ENCODE data around the gene PLAAT2. TPM values are rescaled to one million over a fixed set of nuclear protein-coding genes. Genes with fewer than 3 reads are reported as not detected.

PLAAT2 gene
- total and polyA plus RNA-seq, 2 of the 13 experiments (the other 11 are each of a cell fraction or from before 2014, with no cell fraction given): 0.22 TPM; not detected in 1

- TF ChIP-seq, protein P1, sequence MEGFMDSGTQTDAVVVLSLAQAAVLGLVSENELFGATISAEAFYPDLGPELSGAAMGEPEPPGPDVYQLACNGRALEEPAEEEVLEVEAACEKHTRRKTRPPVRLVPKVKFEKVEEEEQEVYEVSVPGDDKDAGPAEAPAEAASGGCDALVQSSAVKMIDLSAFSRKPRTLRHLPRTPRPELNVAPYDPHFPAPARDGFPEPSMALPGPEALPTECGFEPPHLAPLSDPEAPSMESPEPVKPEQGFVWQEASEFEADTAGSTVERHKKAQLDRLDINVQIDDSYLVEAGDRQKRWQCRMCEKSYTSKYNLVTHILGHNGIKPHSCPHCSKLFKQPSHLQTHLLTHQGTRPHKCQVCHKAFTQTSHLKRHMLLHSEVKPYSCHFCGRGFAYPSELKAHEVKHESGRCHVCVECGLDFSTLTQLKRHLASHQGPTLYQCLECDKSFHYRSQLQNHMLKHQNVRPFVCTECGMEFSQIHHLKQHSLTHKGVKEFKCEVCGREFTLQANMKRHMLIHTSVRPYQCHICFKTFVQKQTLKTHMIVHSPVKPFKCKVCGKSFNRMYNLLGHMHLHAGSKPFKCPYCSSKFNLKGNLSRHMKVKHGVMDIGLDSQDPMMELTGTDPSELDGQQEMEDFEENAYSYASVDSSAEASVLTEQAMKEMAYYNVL (CRISPR knock-in tag; IDR thresholded peaks at IDR 0.05; ENCODE audit: borderline replicate concordance): no peak
- TF ChIP-seq SNAPC2 (CRISPR knock-in tag; IDR thresholded peaks at IDR 0.05) (no peak), ZNF777 (CRISPR knock-in tag; IDR thresholded peaks at IDR 0.05) (no peak), SMAD3 (CRISPR knock-in tag; IDR thresholded peaks at IDR 0.05) (no peak)
- TF ChIP-seq, protein P2, sequence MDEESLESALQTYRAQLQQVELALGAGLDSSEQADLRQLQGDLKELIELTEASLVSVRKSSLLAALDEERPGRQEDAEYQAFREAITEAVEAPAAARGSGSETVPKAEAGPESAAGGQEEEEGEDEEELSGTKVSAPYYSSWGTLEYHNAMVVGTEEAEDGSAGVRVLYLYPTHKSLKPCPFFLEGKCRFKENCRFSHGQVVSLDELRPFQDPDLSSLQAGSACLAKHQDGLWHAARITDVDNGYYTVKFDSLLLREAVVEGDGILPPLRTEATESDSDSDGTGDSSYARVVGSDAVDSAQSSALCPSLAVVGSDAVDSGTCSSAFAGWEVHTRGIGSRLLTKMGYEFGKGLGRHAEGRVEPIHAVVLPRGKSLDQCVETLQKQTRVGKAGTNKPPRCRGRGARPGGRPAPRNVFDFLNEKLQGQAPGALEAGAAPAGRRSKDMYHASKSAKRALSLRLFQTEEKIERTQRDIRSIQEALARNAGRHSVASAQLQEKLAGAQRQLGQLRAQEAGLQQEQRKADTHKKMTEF (CRISPR knock-in tag; IDR thresholded peaks at IDR 0.05): no peak
These were observed 44.6 kb downstream of the PLAAT2 start (continued) for GRCh38 chr11:63518548-63518947.

GRCh38 chr11:63517156-63517555, 46.0 kb downstream of the PLAAT2 start:
- DNase-seq (ENCODE audit: low spot score) (no peak), ATAC-seq (no peak), FAIRE-seq (no peak)
- Histone ChIP-seq H3K27ac (ENCODE audit: extremely low read length, insufficient read depth, low read length) (no peak overlapping the region), H3K9ac (ENCODE audit: insufficient read depth, low read depth, low read length) (no peak overlapping the region), H3K36me3 (replicated peaks in 1 of 2; ENCODE audit: control insufficient read depth in 1 of 2, insufficient read depth in 2 of 2, low read length in 2 of 2) (no peaks in the 10 kb centered on the region), H3K4me2 (ENCODE audit: low read depth, low read length) (no peak overlapping the region), H2AFZ (ENCODE audit: low read length) (no peak overlapping the region), H3K4me1 (ENCODE audit: insufficient read depth, low read length) (no peaks in the 10 kb centered on the region), H3K4me3 (replicated peaks in 1 of 3; ENCODE audit: insufficient read depth in 1 of 3, low read depth in 2 of 3, low read length in 3 of 3) (no peak overlapping the region), H4K20me1 (ENCODE audit: insufficient read depth, low read length) (no peaks in the 10 kb centered on the region), H3K79me2 (ENCODE audit: insufficient read depth, low read length) (no peaks in the 10 kb centered on the region), H3K27me3 (ENCODE audit: control insufficient read depth in 1 of 2, insufficient read depth in 2 of 2, low read length in 2 of 2) (peaks cover 0 to 12% of the 10 kb centered on the region in 2 experiments; a peak in 1 of 5 replicates), H3K9me3 (ENCODE audit: low read length) (no peaks in the 10 kb centered on the region)
- 63% methylated on average over 5 of the region's 5 CpGs for WGBS (ENCODE audit: low lambda C conversion rate)
- TF ChIP-seq, protein P3, sequence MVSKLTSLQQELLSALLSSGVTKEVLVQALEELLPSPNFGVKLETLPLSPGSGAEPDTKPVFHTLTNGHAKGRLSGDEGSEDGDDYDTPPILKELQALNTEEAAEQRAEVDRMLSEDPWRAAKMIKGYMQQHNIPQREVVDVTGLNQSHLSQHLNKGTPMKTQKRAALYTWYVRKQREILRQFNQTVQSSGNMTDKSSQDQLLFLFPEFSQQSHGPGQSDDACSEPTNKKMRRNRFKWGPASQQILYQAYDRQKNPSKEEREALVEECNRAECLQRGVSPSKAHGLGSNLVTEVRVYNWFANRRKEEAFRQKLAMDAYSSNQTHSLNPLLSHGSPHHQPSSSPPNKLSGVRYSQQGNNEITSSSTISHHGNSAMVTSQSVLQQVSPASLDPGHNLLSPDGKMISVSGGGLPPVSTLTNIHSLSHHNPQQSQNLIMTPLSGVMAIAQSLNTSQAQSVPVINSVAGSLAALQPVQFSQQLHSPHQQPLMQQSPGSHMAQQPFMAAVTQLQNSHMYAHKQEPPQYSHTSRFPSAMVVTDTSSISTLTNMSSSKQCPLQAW (CRISPR knock-in tag; IDR thresholded peaks at IDR 0.05): no peak
- TF ChIP-seq NFIC (IDR thresholded peaks at IDR 0.05; ENCODE audit: low read length) (no peak), ZBTB3 (CRISPR knock-in tag; IDR thresholded peaks at IDR 0.05; ENCODE audit: borderline replicate concordance, low read depth) (no peak), PITX1 (CRISPR knock-in tag; IDR thresholded peaks at IDR 0.05) (no peak), SNAI1 (CRISPR knock-in tag; IDR thresholded peaks at IDR 0.05; ENCODE audit: borderline replicate concordance) (no peak)
- in situ Hi-C loops (cut with HindIII; ENCODE audit: extremely low pct_ligation_motif_present, low pct_unique_long_range_greater_than_20kb): no loop called here
- POLR2A ChIA-PET: no interaction called here
- intact Hi-C loops (cut with micrococcal nuclease; ENCODE audit: unreplicated experiment): no loop called here
- no TSS peak for BruUV-seq (replicated peaks)
- CTCF ChIA-PET (ENCODE audit: low intra/inter-chr PET ratio, low total read pairs): no interaction called here
